ENCODE measurements around the gene IL4.
A peak's percentile ranks its signal among the peaks of the same experiment; 100 is the strongest.

The IL4 gene

GRCh38 chr5:132658381-132659302 is 15.1 kb upstream of the IL4 start:
- peak; percentile 28 for DNase-seq (ENCODE audit: low spot score)

DNA sequence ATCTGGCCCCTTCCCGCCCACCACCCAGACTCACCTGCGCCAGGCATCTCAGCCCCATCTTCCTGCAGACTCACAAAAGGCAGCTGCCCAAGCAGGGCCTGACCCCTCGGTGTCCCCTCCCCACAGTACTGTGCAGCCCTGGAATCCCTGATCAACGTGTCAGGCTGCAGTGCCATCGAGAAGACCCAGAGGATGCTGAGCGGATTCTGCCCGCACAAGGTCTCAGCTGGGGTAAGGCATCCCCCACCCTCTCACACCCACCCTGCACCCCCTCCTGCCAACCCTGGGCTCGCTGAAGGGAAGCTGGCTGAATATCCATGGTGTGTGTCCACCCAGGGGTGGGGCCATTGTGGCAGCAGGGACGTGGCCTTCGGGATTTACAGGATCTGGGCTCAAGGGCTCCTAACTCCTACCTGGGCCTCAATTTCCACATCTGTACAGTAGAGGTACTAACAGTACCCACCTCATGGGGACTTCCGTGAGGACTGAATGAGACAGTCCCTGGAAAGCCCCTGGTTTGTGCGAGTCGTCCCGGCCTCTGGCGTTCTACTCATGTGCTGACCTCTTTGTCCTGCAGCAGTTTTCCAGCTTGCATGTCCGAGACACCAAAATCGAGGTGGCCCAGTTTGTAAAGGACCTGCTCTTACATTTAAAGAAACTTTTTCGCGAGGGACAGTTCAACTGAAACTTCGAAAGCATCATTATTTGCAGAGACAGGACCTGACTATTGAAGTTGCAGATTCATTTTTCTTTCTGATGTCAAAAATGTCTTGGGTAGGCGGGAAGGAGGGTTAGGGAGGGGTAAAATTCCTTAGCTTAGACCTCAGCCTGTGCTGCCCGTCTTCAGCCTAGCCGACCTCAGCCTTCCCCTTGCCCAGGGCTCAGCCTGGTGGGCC is 13.9 kb upstream of the IL4 start:
- no peak for DNase-seq (ENCODE audit: low spot score)

DNA sequence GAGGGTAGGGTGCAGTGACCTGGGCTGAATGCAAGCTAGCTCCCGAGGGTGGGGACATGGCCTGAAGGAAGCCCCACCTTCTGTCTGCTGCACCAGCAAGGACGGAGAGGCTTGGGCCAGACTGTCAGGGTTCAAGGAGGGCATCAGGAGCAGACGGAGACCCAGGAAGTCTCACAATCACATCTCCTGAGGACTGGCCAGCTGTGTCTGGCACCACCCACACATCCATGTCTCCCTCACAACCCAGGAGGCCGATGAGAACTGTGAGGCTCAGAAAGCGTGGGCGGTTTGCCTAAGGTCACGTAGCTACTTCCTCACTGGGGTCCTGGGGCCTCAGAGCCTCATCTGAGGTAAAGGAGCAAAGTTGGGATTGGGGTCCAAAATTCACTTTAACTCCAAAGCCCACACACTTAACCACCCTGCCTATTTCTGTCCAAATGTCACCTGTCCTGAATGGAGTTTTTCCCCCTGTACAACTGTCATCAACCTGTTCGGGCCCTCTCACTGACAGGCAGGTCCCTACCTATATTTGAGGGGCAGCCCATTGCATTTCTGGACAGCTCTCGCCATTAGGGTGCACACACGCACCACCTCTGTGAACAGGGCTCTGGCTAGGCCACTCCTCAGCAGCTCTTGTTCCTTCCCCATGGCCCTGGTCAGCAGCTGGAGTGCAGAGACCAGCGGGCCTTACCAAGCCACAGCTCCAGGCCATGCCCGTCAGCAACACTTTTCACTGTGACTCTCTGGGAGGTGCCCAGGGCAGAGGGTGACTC is 12.4 kb upstream of the IL4 start:
- DNase-seq (ENCODE audit: low spot score): no peak

DNA sequence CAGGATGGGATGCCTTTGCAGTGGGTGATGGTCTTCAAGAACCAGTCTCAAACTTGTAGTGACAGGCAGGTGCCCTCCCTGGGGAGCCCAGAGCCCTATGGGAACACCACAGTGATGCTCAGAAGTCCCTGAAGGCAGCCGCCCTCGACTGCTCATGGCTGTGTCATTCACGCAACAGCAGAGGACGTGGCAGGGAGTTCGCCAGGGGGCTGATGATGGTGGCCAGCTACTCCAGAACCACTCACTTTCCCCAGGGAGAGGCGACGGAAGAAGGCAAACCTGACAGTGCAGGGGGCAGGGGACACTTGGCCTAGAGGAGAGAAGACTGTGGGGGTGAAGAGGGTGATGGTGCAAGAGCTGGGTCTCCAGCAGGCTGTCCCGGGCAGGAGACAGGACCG is 11.8 kb upstream of the IL4 start:
- DNase-seq (ENCODE audit: low spot score): no peak

DNA sequence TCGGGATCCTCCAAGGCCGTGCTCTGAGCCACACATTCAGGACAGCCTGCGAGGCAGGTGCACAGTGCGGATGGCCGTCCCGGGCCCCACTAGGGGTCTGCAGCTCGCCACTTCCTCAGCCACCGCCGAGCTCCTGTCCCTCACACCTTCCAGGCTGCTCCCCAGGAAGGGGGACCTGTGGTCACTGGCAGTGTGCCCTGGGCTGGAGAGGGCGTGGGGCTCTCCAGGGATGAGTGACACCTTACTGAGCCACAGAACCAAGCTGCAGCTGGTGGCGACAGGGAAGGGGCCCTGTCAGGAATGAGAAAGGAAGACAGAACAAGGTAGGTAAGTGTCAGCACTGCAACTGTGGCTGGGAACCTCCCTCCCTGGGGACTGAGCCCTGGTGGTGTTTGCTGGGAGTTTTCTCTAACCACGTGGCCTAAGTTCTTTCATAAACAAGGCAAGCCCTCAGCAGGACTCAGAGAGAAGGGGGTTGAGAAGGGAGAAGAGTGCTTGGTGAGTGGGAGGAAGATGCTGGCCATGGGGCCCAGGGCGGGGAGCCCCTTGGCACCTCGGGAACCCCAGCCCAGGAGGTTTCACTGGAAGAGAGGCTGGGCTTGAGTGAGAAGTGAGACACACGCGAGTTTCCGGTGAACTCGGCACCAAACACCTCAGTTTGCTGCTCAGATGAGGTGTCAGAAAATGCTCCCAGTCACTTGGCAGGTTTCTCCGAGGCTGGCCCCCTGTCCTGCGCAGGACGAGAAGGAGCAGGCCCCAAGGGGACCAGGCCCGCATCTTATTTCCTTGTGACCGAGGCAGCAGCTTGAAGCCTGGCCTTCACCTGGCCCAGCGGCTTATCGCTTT is 10.6 kb upstream of the IL4 start:
- no peak for DNase-seq (ENCODE audit: low spot score)

GRCh38 chr5:132663771-132664695 is 9.8 kb upstream of the IL4 start:
- DNase-seq (ENCODE audit: low spot score): no peak

GRCh38 chr5:132664696-132665209 is 9.0 kb upstream of the IL4 start:
- no peak for DNase-seq (ENCODE audit: low spot score)

DNA sequence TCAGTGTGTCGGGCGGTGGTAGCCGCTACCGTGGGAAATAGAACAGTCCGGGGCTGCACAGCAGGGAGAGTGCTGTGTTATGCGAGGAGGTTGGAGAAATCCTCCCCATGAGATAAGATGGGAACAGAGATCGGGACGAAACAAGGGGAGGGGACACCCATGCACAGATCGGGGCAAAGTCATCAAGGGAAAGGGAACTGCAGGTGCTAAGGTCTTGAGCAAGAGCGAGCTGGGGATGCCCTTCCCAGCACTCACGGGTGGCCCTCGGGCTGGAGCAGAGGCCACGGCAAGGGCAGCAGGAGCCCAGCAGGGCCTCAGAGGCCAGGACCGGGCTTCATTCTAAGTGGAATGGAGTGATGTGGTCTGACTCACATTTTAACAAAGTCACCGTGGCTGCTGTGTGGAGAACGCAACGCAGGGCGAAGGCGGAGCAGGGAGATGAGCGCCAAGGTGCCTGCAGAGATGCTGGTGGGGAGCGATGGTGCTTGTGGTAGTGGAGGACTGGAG is 8.2 kb upstream of the IL4 start:
- no peak for DNase-seq (ENCODE audit: low spot score)

DNA sequence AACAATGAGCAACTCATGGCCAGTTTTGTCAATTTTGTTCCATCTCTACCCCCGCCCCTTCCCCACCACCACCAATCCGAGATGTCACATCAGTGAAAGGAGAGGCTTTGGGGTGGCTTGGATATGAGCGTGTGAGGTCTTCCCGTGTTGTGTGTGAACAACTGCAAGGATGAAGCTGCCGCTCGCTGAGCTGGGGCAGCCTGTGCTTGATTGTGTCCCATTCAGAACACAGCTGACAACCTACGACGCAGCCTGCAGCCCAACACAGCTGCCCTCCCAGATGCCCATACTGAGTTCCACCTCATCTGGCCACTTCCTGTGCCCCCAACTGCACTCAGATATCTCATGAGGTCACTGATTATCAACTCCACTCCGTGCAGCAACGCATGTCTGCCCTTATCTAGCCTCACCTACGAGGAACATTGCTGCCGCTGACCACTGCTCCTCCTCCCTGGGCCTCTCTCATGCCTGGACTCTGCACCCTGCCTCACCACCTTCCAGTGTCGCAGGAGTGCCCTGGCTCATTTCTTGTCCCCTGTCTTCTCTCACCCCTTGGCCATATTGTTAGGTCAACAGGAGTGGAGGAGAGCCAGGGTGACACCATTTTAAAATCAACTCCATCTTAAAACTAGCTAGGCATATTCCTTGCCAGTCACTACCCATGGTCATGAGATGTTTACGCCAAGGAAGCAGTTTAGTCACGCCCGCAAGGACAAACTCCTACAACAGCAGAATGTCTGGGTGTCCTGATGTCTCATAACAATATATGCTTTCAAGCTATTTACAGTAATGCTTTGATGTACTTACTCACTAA is 7.3 kb upstream of the IL4 start:
- DNase-seq (ENCODE audit: low spot score): no peak

GRCh38 chr5:132667309-132667708 is 6.5 kb upstream of the IL4 start:
- no peak for DNase-seq (ENCODE audit: low spot score)

DNA sequence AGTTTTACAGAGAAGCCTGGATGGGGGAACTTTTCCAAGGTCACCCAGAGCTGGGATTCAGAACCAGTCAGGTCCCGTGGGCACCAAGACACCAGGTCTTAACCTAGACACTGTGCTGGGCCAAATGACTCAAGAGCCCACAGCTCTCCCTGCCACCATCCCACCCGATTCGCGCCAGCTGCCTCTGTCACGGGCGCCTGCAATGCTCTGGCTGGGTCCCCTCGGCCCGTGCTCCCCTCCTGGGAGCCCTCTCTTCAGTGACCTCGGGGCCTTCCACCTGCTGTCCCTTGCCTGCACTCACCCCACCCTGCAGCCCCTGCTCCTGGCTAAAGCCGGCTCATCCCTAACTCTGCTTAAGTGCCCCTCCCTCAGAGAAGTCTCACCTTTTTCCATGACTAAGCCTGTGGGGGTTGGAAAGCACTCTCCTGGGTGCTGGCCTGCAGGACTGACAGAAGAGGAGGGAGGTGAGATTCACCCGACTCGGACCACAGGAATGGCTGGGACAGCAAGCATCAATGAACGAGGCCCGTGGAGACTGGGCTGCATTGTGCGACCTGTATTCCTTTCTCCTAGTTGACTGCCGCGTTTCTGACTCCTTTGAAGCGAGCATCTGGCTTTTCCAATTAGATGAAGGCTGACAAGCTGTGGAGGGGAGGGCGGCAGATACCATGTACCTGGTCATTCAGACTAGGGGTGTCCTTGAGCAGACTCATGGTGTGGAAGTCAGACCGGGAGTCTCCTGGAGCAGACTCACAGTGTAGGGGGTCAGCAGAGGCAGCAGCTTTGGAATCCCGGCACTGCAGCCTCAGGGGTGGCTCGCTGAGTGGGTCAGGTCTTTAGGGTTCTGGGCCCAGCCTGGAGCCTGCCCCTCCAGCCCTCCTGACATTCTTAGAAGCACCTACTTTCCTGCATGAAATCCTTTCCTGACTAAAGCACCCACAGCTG is 5.8 kb upstream of the IL4 start:
- no peak for DNase-seq (ENCODE audit: low spot score)

DNA sequence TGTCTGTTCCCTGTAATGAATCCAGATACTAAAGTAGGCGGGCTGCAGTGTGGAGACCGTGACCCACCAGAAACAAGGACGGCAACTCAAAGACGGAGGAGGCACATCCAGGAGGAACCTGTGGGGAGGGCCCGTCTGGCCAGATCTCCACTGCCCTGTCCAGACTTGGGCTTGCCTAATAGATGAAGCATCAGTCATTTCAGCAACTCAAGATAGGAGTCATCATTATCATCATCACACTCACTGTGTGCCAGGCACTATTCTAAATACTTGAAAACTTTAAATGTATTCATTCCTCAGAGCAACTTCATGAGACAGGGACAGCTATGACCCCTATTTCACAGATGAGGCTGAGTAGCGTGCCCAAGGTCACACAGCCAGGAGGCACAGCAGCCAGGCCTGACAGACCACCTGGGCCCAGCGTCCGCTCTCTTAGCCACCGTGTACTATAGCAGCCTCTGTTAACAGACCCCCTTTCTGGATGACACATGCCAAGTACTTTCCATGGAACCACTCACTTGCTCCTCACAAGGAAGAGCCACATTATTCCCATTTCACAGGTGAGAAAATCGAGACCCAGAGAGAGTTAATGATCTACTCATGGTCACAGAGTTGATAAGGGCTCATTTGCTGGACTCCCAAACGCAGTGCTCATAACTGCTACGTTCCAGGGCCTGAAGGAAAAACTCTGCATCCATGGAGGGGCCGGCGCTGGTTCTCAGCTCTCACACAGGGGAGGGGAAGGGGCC is 4.9 kb upstream of the IL4 start:
- no peak for DNase-seq (ENCODE audit: low spot score)

GRCh38 chr5:132669455-132669820 is 4.4 kb upstream of the IL4 start:
- no peak for DNase-seq (ENCODE audit: low spot score)

DNA sequence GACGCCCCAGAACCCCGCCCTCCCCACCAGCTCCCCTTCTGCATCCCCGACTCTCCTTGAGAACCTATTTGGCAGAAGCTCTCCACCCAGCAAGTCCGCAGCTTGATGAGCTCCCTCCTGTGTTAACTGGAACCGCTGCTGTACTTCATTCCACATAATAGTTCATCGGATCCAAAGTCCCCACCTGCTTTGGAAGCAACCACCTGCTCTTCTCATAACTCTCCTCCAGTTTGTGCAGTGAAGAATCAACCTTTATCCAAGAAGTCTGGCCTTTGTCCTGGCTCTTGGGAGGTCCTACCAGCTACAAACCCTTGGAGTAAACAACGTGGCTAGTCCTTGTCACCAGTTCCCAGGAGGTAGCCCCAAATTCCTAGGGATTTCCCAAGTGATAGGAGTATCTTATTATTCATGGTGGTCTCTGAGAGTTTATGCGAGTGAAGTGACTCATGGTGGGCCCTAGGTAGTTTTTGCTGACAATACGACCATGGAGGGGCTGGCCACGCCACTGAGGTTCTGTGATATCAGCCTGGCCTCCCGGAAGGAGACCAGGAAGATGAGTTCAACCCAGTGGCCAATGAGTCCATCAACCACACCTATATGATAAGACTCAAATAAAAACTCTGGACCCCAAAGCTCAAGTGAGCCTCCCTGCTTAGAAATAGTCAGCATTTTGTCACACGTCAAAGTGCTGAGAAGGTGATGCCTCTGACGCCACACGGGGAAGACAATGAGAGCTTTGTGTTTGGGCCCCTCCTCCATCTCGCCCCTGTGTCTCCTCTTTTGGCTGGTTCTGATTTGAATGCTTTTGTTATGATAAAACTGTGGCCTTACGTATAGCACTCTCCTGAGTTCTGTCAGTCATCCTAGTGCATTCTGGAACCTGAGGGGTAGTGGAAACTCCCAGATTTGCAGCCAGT is 3.6 kb upstream of the IL4 start:
- DNase-seq (ENCODE audit: low spot score): no peak

GRCh38 chr5:132671000-132671399 is 2.8 kb upstream of the IL4 start:
- DNase-seq (ENCODE audit: low spot score): no peak

DNA sequence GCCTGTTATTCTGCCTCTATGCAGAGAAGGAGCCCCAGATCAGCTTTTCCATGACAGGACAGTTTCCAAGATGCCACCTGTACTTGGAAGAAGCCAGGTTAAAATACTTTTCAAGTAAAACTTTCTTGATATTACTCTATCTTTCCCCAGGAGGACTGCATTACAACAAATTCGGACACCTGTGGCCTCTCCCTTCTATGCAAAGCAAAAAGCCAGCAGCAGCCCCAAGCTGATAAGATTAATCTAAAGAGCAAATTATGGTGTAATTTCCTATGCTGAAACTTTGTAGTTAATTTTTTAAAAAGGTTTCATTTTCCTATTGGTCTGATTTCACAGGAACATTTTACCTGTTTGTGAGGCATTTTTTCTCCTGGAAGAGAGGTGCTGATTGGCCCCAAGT is 301 bp upstream of the IL4 start:
- no peak for DNase-seq (ENCODE audit: low spot score)

All from Ammon's horn (tissue), 1 donor.